Hematopoietic multipotent progenitor cell treated with erythropoietin and hydrocortisone succinate and interleukin-3 and kit ligand, for 15 days (in vitro differentiated cells): ENCODE measurements around the gene PNRC2.

Experiments used
- DNase-seq: peaks from one replicate; pipeline ENCODE4 v3.0.0-alpha.2; 2015; ENCODE audit warnings: low spot score

PNRC2 gene, protein sequence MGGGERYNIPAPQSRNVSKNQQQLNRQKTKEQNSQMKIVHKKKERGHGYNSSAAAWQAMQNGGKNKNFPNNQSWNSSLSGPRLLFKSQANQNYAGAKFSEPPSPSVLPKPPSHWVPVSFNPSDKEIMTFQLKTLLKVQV

DNA sequence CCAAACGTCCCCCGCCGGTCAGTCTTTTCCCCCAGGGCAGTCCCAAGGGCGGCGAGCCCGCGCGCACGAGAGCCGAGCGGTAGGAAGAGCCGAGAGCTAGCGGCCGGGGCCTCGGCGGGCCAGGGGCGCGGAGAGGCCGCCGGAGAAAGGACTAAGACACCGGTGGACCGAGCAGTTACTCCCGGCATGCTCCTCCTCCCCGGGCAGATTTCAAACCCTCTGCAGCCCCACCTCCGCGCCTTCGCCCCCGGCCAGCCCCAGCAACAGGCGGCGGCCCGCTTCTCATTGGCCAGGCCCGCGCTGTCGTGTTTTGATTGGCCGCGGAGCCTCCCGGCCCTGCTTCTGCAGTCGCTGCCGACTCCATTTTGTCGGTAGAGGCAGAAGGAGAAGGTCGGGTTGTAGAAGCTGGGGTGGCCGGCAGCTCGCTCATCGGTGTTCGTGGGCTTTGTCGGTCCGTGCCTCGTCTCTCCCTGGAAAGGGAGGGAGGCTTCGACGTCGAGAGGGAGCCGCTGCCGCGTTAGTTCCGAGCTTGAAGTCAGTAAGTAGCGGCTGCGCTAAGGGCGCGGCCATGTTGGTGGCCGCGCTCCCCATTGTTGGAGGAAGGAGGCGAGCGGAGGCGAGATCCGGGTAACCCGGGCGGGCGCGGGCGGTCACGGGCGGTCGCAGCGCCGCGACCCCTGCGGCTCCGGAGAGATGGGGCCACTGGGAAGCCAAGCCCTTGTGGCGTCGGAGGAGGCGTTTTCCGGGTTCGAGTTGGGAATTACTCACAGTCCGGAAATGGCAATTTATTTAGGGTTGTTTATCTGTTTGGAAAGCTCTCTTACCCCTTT is at the start of gene PNRC2:
TSS of gene PNRC2 (plus strand) at position 368 of the 830 bp plus-strand sequence. CDS start 1,630 bp downstream, outside the sequence.
- peak; percentile 95 for DNase-seq

DNA sequence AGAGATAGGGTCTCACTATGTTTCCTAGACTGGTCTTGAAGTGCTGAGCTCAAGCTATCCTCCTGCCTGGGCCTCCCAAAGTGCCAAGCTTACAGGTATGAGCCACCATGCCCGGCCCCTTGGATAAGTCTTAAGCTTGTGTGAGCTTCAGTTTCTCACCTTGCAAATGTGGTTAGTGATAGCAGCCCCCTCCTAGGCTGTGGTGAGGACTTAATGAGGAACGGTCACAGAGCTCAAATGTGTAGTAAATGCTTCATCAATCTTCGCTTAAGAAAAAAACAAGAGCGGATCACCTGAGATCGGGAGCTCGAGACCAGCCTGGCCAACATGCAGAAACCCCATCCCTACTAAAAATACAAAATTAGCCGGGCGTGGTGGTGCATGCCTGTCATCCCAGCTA is 49.5 kb upstream of the PNRC2 start:
- no peak for DNase-seq

DNA sequence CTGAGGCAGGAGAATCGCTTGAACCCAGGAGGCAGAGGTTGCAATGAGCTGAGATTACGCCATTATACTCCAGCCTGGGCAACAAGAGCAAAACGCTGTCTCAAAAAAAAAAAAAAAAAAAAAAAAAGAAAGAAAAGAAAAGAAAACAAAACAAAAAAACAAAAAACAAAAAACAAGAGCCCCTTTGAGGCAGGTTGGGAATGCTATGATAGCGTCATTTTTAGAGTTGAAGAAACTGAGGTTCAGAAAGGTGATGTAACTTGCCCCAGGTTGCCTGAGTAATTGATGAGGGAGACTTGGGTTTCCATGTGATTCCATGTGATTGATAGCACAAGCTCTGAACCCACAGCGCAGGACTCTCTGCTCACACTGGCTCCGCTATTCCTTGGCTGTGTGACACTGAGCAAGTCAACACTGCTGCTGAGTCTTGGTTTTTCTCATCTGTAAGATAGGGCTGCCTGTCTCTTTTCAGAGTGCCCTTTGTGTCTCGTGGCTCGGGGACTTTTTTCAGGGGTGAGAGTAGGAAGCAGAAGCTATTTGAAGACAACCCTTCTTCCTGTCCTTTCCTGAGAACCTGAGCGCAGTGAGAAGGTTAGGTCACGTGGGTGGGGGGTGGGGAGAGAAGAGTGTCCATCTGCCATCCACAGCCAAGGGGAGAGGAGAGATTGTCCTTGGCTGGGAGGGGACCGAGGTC is 48.9 kb upstream of the PNRC2 start:
- DNase-seq: no peak

GRCh38 chr1:23911921-23912320 is 47.7 kb upstream of the PNRC2 start:
- DNase-seq: no peak

DNA sequence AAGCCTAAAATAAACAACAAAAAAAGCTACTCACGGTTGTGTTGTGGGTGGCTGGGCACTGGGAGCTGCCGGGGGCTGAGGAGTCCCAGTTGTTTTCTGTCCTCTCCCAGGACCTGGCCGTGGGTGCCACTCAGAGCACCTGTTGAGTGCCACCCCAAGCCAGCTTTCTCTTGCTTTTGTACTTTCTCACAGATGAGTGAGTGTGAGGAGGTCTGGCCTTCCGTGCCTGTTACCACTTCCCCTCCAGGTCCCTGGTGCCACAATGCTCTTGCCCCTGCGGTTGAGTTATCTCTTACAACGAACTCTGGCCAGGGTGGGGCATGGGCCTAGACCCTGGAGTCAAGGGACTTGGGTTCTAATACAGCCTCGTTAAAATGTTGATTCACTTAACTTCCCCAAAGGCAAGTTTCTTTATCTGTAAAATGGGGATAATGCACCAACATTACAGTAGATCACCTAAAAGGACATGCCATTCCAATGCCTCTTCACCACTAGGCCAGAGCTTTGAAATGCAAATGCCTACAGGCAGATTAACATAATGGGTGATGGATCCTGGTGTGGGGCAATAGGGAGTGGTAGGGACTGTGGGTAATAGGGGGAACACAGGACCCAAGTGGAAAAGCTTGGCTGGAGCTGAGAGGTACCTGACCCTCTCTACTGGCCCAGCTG is 46.3 kb upstream of the PNRC2 start, which contains the start of gene CNR2:
TSS of gene CNR2 (minus strand) at position 151 of the 669 bp plus-strand sequence. CDS start 37,745 bp downstream, outside the sequence.
- DNase-seq: no peak

- no peak for DNase-seq
Observed at GRCh38 chr1:23914921-23915320, 44.7 kb upstream of the PNRC2 start.

DNA sequence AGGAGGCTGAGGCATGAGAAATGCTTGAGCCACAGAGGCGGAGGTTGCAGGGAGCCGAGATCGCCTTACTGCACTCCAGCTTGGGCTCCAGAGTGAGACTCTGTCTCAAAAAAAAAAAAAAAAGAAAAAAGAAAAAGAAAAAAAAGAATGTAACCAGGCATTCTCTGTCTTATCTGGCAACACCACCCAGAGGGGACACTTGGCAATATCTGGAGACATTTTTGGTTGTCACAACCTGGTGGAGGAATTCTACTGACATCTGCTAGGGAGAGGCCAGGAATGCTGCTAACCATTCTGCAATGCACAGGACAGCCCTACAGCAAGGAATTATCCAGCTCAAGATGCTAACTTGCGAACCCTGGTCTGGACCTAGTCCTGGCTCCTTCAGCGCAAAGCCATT is 44.2 kb upstream of the PNRC2 start:
- no peak for DNase-seq

GRCh38 chr1:23916209-23917131 is 43.2 kb upstream of the PNRC2 start:
- peak; percentile 69 for DNase-seq

DNA sequence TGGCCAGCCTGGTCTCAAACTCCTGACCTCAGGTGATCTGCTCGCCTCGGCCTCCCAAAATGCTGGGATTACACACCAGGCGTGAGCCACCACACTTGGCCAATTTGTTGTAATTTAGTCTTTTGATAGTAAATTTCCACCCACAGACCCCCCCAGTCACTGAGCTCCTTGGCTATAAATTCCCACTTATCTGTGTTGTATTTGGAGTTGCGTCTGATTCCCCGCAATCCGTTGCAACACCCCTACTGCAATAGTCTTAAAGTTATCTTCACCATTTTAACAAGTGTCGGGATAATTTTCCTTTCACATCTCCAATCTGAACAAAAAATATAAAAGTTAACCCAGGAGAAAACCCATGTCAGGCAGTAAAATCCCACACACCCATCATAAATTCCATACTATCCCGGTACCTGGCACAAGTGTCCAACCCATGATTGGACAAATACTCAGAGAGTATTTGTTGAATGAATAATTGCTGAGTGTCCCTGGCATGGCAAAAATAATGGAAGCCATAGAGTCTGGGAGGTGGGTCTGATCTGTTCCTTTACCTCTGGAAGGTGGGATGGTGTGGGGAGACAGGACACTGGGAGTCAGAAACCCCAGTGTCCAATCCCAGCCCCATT is 37.2 kb upstream of the PNRC2 start:
- DNase-seq: no peak

DNA sequence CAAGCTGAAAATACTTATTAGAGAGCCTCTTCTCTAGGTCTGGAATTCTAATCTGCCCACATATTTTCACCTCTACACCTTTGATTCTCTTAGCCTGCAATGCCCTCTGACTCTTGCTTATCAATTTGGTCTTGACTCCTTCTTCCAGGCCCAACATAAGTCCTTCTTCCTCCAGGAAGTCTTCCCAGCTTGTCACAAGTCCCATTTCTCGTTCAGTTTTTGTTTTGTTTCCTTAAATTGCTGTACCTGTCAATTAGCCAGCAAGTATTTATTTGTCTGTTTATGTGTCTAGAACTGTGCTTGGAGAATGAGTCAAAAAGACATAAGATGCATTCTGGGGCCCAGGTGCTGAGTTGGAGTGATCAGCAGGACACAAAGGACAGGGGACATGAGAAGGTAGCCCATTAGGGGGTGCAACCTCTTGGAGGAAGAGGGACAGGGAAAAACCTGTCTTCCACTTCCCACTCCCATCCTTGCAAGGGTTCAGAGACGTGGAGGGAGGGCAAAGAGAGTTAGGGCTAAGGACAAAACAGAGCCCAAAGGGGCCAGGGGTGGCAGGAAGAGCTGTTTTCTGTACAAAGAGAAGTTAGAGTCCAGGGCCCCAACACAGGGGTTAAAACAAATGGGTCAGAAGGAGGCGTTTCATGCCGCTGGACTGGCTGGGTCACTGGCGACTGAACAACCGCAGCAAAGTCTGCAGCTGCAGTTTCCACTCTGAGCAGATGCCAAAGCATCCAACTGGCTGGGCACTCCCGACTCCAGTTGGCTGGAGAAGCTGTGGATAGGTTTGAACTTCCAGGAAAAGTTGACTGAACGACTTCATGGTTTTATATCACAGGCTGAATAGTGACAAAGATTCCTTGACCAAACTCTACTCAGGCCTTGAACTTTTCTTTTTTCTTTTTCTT is 35.8 kb upstream of the PNRC2 start:
- DNase-seq: no peak

DNA sequence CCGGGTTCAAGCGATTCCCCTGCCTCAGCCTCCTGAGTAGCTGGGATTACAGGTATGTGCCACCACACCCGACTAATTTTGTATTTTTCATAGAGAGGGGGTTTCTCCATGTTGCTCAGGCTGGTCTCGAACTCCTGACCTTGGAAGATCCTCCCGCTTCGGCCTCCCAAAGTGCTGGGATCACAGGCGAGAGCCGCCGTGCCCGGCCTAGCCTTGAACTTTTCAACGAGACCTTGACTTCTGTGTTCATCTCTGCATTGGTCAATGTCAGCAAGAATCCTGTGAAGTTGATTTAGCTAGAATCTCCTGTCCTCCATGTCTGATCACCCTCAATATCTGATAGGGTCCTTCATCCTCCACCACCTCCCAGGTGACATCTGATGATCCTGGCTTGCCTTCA is 35.0 kb upstream of the PNRC2 start:
- DNase-seq: no peak

GRCh38 chr1:23925279-23925678 is 34.3 kb upstream of the PNRC2 start:
- DNase-seq: no peak

GRCh38 chr1:23927097-23927496 is 32.5 kb upstream of the PNRC2 start:
- no peak for DNase-seq

DNA sequence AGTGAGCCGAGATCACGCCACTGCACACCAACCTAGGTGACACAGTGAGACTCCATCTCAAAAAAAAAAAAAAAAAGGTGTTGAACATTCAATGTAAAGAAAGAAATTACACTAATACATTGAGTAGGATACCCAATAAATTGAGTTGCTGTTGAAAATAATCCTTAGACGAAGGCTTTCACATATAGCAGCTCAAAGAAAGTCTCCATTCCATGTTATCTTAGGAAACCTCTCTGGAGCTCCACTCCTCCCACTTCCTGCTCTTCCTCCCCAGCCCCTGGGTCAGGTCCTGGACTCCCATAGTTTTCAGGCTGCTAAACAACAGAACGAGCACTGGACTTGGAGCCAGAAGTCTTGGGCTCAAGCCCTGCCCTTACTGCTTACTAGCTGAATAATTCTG is 30.8 kb upstream of the PNRC2 start:
- DNase-seq: no peak

- DNase-seq: no peak
Observed at GRCh38 chr1:23930270-23930669, 29.4 kb upstream of the PNRC2 start.

- no peak for DNase-seq
Observed at GRCh38 chr1:23930861-23931490, 28.7 kb upstream of the PNRC2 start.

GRCh38 chr1:23931491-23931880 is 28.1 kb upstream of the PNRC2 start:
- DNase-seq: no peak

GRCh38 chr1:23936481-23937176 is 23.0 kb upstream of the PNRC2 start:
- no peak for DNase-seq

- no peak for DNase-seq
Observed at GRCh38 chr1:23947366-23947765, 12.3 kb upstream of the PNRC2 start.
